Esophagus muscularis mucosa (tissue), 4 donors: ENCODE measurements around the gene RFX6. TPM values are rescaled to one million over a fixed set of nuclear protein-coding genes. Genes with fewer than 3 reads are reported as not detected.

Source experiments
- DNase-seq: peaks from one replicate; pipeline ENCODE4 v3.0.0-alpha.2; 2017; ENCODE audit errors: extremely low spot score
- H3K27ac ChIP-seq, 4 donors: fragments of 200-600 bp; sonication (generic); replicated peaks in 1 of 4; 1 replicate in 3 of 4; 2 replicates in 1 of 4; pipeline ENCODE4 v1.5.1; 2016 to 2019; ENCODE audit warnings: mild to moderate bottlenecking in 1 of 4
- H3K27me3 ChIP-seq, 4 donors: fragments of 200-600 bp; sonication (generic); one replicate each; pipeline versions ENCODE4 v1.5.1 to v1.6.0; 2016 to 2019
- H3K36me3 ChIP-seq, 4 donors: fragments of 200-600 bp; sonication (generic); one replicate each; pipeline ENCODE4 v1.5.1; 2016 to 2019
- H3K4me1 ChIP-seq, 4 donors: fragments of 200-600 bp; sonication (generic); one replicate each; pipeline ENCODE4 v1.5.1; 2016 to 2019
- H3K4me3 ChIP-seq, 4 donors: fragments of 200-600 bp; sonication (generic); 1 replicate in 2 of 4; 2 replicates in 2 of 4; pipeline ENCODE4 v1.5.1; 2016 to 2019; ENCODE audit warnings: mild to moderate bottlenecking in 4 of 4, moderate library complexity in 1 of 4
- H3K9me3 ChIP-seq, 4 donors: fragments of 200-600 bp; sonication (generic); 1 replicate in 3 of 4; 2 replicates in 1 of 4; pipeline ENCODE4 v1.5.1; 2016 to 2019
- CTCF ChIP-seq, 3 experiments: fragments of 200-600 bp in 2 of 3; fragments of 450-650 bp in 1 of 3; sonication (generic) in 2 of 3; IDR thresholded peaks; one replicate each; pipeline ENCODE4 v1.5.1; 2017 to 2019; ENCODE audit warnings: antibody characterized with exemption in 3 of 3, mild to moderate bottlenecking in 2 of 3, moderate library complexity in 1 of 3
- EP300 ChIP-seq: sonication (generic); formaldehyde crosslinking; IDR thresholded peaks from one replicate; pipeline ENCODE4 v1.6.1; 2017; ENCODE audit warnings: antibody characterized with exemption
- POLR2A ChIP-seq: fragments of 450-650 bp; IDR thresholded peaks from one replicate; pipeline ENCODE4 v1.6.1; 2017; ENCODE audit warnings: antibody characterized with exemption, moderate library complexity, mild to moderate bottlenecking, low read depth
- POLR2AphosphoS5 ChIP-seq, 2 donors: sonication (generic); formaldehyde crosslinking; IDR thresholded peaks; one replicate each; pipeline ENCODE4 v1.6.1; 2017; ENCODE audit warnings: antibody characterized with exemption in 2 of 2
- WGBS: methylation state at CpG from one replicate; pipeline ENCODE4 v1.1.5; 2018; 5-methylcytosine and 5-hydroxymethylcytosine counted together
- intact Hi-C: fragments of 100-400 bp; cut with DNase I; formaldehyde crosslinking; loops from one replicate; pipeline ENCODE4 v1.15.1; 2023
- total RNA-seq, 4 donors: library from RNA; depleted of rRNA; stranded (reverse); fragments of >200 nt; gene quantifications; one replicate each; pipeline versions ENCODE4 v1.1.0 to v1.2.1, GENCODE V29; 2016

RFX6 gene
- total RNA-seq, 4 donors from 2014 or later, result not detected

- H3K36me3 ChIP-seq, result no peaks in the 10 kb centered on the region
- intact Hi-C loops, result no loop called here
- 77% methylated on average over 5 of the region's 5 CpGs for WGBS
- no peak for DNase-seq
- no peaks in the 10 kb centered on the region for H3K27me3 ChIP-seq
- no peak overlapping the region for H3K4me3 ChIP-seq
- TF ChIP-seq POLR2AphosphoS5 (IDR thresholded peaks at IDR 0.05), result no peak
- no peak for TF ChIP-seq CTCF (IDR thresholded peaks at IDR 0.05)
- TF ChIP-seq EP300, result no peak
- no peak for TF ChIP-seq POLR2A
- H3K4me1 ChIP-seq, result no peaks in the 10 kb centered on the region
- H3K27ac ChIP-seq, result no peak overlapping the region
- no peaks in the 10 kb centered on the region for H3K9me3 ChIP-seq
These were observed 40.3 kb upstream of the RFX6 start for GRCh38 chr6:116836606-116837342.

- H3K27ac ChIP-seq, result no peak overlapping the region
- no peak for DNase-seq
- no peak overlapping the region for H3K4me3 ChIP-seq
- no peaks in the 10 kb centered on the region for H3K27me3 ChIP-seq
- intact Hi-C loops, result no loop called here
- no peaks in the 10 kb centered on the region for H3K36me3 ChIP-seq
- no peaks in the 10 kb centered on the region for H3K4me1 ChIP-seq
- 55% methylated on average over 2 of the region's 2 CpGs for WGBS
- H3K9me3 ChIP-seq, result no peaks in the 10 kb centered on the region
- no peak for TF ChIP-seq CTCF (IDR thresholded peaks at IDR 0.05)
- TF ChIP-seq POLR2A, result no peak
- TF ChIP-seq POLR2AphosphoS5 (IDR thresholded peaks at IDR 0.05), result no peak
- no peak for TF ChIP-seq EP300
These were observed 37.0 kb upstream of the RFX6 start for GRCh38 chr6:116840091-116840490.

DNA sequence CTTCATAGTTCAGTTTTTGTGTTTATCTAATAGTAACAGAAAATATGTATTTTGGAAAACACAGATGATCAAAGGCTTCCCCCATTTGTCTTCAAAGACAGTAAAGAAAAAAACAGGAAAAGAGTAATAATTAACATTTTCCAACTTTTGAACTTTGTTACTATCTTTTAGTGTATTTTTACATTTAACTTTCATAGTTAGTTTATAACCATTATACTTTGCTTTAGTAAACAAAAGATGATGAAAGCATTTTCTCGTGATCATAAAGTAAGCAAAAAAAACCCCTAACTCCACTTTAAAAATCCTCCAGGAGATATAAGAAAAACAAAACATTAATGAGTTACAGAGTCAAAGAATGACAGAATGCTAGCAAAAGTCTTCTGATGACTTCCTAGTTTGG, 34.6 kb upstream of the RFX6 start:
- 39% methylated on average over 1 of the region's 1 CpG for WGBS
- intact Hi-C loops, result no loop called here
- Histone ChIP-seq H3K9me3 (no peaks in the 10 kb centered on the region), H3K27ac (no peak overlapping the region), H3K27me3 (no peaks in the 10 kb centered on the region), H3K36me3 (no peaks in the 10 kb centered on the region), H3K4me3 (no peak overlapping the region), H3K4me1 (no peaks in the 10 kb centered on the region)
- TF ChIP-seq POLR2AphosphoS5 (IDR thresholded peaks at IDR 0.05) (no peak), CTCF (IDR thresholded peaks at IDR 0.05) (no peak), EP300 (no peak), POLR2A (no peak)
- DNase-seq, result no peak

GRCh38 chr6:116847227-116847626, 29.8 kb upstream of the RFX6 start:
- DNase-seq, result no peak
- 7% methylated on average over 1 of the region's 1 CpG for WGBS
- no peaks in the 10 kb centered on the region for H3K9me3 ChIP-seq
- peaks cover 0 to 5% (median 0%) of the 10 kb centered on the region in 4 donors for H3K27me3 ChIP-seq
- H3K27ac ChIP-seq, result no peak overlapping the region
- no peaks in the 10 kb centered on the region for H3K36me3 ChIP-seq
- TF ChIP-seq EP300, result no peak
- TF ChIP-seq POLR2AphosphoS5 (IDR thresholded peaks at IDR 0.05), result no peak
- peak in 2 of 3 experiments; percentile 8 to 21 for TF ChIP-seq CTCF (IDR thresholded peaks at IDR 0.05)
- intact Hi-C loops, result no loop called here
- H3K4me1 ChIP-seq, result no peaks in the 10 kb centered on the region
- no peak overlapping the region for H3K4me3 ChIP-seq

DNA sequence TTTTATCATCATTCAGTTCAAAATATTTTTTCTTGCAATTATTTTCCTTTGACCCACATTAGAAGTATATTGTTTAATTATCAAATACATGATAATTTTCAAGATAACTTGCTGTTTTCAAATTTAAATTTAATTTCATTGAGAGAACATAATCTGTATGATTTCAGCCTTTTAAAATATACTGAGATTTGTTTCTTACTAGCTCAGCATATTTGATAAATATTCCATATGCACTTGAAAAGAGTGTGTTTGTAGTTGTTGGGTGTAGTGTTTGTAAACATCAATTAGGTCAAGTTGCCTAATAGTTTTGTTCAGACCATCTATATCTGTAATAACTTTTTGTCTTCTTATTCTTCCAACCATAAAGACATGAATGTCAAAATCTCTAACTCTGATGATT, 19.0 kb upstream of the RFX6 start:
- H3K27me3 ChIP-seq, result no peaks in the 10 kb centered on the region
- no peak overlapping the region for H3K27ac ChIP-seq
- TF ChIP-seq POLR2A (no peak), EP300 (no peak), CTCF (IDR thresholded peaks at IDR 0.05) (no peak), POLR2AphosphoS5 (IDR thresholded peaks at IDR 0.05) (no peak)
- no peaks in the 10 kb centered on the region for H3K36me3 ChIP-seq
- no peak for DNase-seq
- intact Hi-C loops, result no loop called here
- peaks cover 0 to 30% (median 15%) of the 10 kb centered on the region in 4 donors for H3K9me3 ChIP-seq
- H3K4me1 ChIP-seq, result no peaks in the 10 kb centered on the region
- no peak overlapping the region for H3K4me3 ChIP-seq
